HL-60 (cell line): ENCODE measurements around the gene ATF2.

Experiments used
- DNase-seq, 2 experiments: peaks; one replicate each; pipeline ENCODE4 v3.0.0-alpha.2; 2010 to 2020; ENCODE audit warnings: low read depth in 1 of 2, low spot score in 1 of 2
- H3K27ac ChIP-seq: fragments of 250-450 bp; sonication (Bioruptor Pico); replicated peaks from 2 replicates; pipeline ENCODE4 v1.5.1; 2020; ENCODE audit warnings: mild to moderate bottlenecking, moderate library complexity
- H3K27me3 ChIP-seq: fragments of 250-450 bp; sonication (Bioruptor Pico); 2 replicates; pipeline ENCODE4 v1.5.1; 2021; ENCODE audit warnings: mild to moderate bottlenecking, moderate library complexity; ENCODE audit not compliant: insufficient read depth, poor library complexity, severe bottlenecking
- H3K4me3 ChIP-seq: replicated peaks from 2 replicates; pipeline ENCODE4 v1.5.1; 2011; ENCODE audit warnings: mild to moderate bottlenecking, control low read depth, low read length; ENCODE audit not compliant: insufficient read depth
- CTCF ChIP-seq: IDR thresholded peaks from one replicate; pipeline ENCODE4 v1.5.1; 2011; ENCODE audit warnings: low read length, control low read depth, inconsistent platforms; ENCODE audit not compliant: insufficient read depth
- GABPA ChIP-seq: IDR thresholded peaks from 2 replicates; pipeline ENCODE4 v1.6.1; 2012; ENCODE audit warnings: low read depth
- POLR2AphosphoS5 ChIP-seq: IDR thresholded peaks from 2 replicates; pipeline ENCODE4 v1.6.1; 2012; ENCODE audit warnings: low read depth
- REST ChIP-seq: IDR thresholded peaks from 2 replicates; pipeline ENCODE4 v1.6.1; 2012; ENCODE audit warnings: low read depth; ENCODE audit not compliant: insufficient replicate concordance
- SPI1 ChIP-seq: IDR thresholded peaks from 2 replicates; pipeline ENCODE4 v1.6.1; 2012; ENCODE audit warnings: low read depth, mild to moderate bottlenecking, borderline replicate concordance

Gene ATF2

DNA sequence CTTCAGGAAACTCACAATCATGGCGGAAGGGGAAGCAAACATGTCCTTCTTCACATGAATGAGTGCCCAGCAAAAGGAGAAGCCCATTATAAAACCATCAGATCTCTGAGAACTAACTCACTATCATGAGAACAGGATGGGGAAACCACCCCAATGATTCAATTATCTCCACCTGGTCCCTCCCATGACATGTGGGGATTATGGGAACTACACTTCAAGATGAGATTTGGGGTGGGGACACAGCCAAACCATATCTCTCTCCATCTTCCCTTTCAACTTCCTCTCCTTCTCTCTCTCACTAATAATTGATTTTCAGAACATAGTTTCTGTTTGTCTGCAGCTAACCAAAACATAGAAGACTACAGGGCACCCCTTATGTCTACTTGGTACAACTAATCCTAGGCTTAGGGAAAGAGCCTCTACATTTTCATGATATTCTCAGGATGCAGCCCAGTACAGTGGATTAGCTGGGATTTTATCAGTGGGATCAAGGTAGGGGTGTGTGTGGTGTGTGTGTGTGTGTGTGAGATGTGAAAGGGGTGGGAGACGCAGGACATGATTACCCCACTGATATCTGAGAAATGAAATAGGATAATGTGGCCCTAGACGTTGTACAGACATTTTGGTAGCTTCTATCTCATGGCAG, 2.8 kb upstream of the ATF2 start:
- H3K4me3 ChIP-seq: no peak overlapping the region
- no peak for TF ChIP-seq REST
- no peak for TF ChIP-seq SPI1
- no peak for TF ChIP-seq CTCF
- TF ChIP-seq POLR2AphosphoS5: no peak
- TF ChIP-seq GABPA: no peak
- no peak overlapping the region for H3K27ac ChIP-seq
- no peaks in the 10 kb centered on the region for H3K27me3 ChIP-seq
- peak in 1 of 2 experiments; percentile 2 for DNase-seq

- no peaks in the 10 kb centered on the region for H3K27me3 ChIP-seq
- no peak overlapping the region for H3K4me3 ChIP-seq
- no peak for DNase-seq
- TF ChIP-seq REST (no peak), SPI1 (no peak), CTCF (no peak), GABPA (no peak), POLR2AphosphoS5 (no peak)
- peak overlapping the region; percentile 78 for H3K27ac ChIP-seq
Measured at GRCh38 chr2:175169191-175169590, 1.2 kb upstream of the ATF2 start.

GRCh38 chr2:175168564-175168945, 552 bp upstream of the ATF2 start:
- TF ChIP-seq POLR2AphosphoS5 (no peak), REST (no peak)
- Histone ChIP-seq H3K27me3 (no peaks in the 10 kb centered on the region), H3K27ac (peak overlapping the region; percentile 78), H3K4me3 (peak overlapping the region; percentile 56)
- no peak for DNase-seq
